ENCODE data around the gene SLAMF7. TPM values are rescaled to one million over a fixed set of nuclear protein-coding genes. Genes with fewer than 3 reads are reported as not detected.

Gene SLAMF7
- total and polyA plus RNA-seq, 2 of the 13 experiments (the other 11 are each of a cell fraction or from before 2014, with no cell fraction given): not detected

GRCh38 chr1:160723332-160723731, 15.7 kb upstream of the SLAMF7 start:
- Histone ChIP-seq H3K79me2 (ENCODE audit: insufficient read depth, low read length) (no peaks in the 10 kb centered on the region), H4K20me1 (ENCODE audit: insufficient read depth, low read length) (no peaks in the 10 kb centered on the region), H3K27ac (ENCODE audit: extremely low read length, insufficient read depth, low read length) (no peak overlapping the region), H3K36me3 (replicated peaks in 1 of 2; ENCODE audit: control insufficient read depth in 1 of 2, insufficient read depth in 2 of 2, low read length in 2 of 2) (no peaks in the 10 kb centered on the region), H3K4me2 (ENCODE audit: low read depth, low read length) (no peak overlapping the region), H2AFZ (ENCODE audit: low read length) (no peak overlapping the region), H3K4me3 (replicated peaks in 1 of 3; ENCODE audit: insufficient read depth in 1 of 3, low read depth in 2 of 3, low read length in 3 of 3) (no peak overlapping the region), H3K9me3 (ENCODE audit: low read length) (no peaks in the 10 kb centered on the region), H3K4me1 (ENCODE audit: insufficient read depth, low read length) (peaks cover 12% of the 10 kb centered on the region), H3K27me3 (ENCODE audit: control insufficient read depth in 1 of 2, insufficient read depth in 2 of 2, low read length in 2 of 2) (peaks cover 0 to under 1% of the 10 kb centered on the region in 2 experiments; a peak in 3 of 5 replicates), H3K9ac (ENCODE audit: insufficient read depth, low read depth, low read length) (no peak overlapping the region)
- no peak for FAIRE-seq
- in situ Hi-C loops (cut with HindIII; ENCODE audit: extremely low pct_ligation_motif_present, low pct_unique_long_range_greater_than_20kb): loop anchor here (10.0 kb wide), 1 partner anchor 231 kb away; the partner anchor contains the start of gene ITLN2
- intact Hi-C loops (cut with micrococcal nuclease; ENCODE audit: unreplicated experiment): no loop called here
- ChIA-PET CTCF (ENCODE audit: low intra/inter-chr PET ratio, low total read pairs) (no interaction called here), POLR2A (no interaction called here)
- BruUV-seq (replicated peaks): no TSS peak
- 7% methylated on average over 2 of the region's 2 CpGs for WGBS (ENCODE audit: low lambda C conversion rate)
- no peak for TF ChIP-seq HDAC1 (CRISPR knock-in tag; IDR thresholded peaks at IDR 0.05)
- no peak for TF ChIP-seq SKI (IDR thresholded peaks at IDR 0.05; ENCODE audit: partially characterized antibody)
- no peak for TF ChIP-seq PAF1 (CRISPR knock-in tag; IDR thresholded peaks at IDR 0.05)
- TF ChIP-seq PHF20 (CRISPR knock-in tag; IDR thresholded peaks at IDR 0.05): no peak
- TF ChIP-seq ZNF646 (CRISPR knock-in tag; IDR thresholded peaks at IDR 0.05): no peak
- TF ChIP-seq RXRB (CRISPR knock-in tag; IDR thresholded peaks at IDR 0.05; ENCODE audit: borderline replicate concordance): no peak
- TF ChIP-seq GMEB1 (CRISPR knock-in tag; IDR thresholded peaks at IDR 0.05; ENCODE audit: borderline replicate concordance): no peak
- TF ChIP-seq ZBTB3 (CRISPR knock-in tag; IDR thresholded peaks at IDR 0.05; ENCODE audit: borderline replicate concordance, low read depth): no peak
- TF ChIP-seq MAFK (conservative IDR thresholded peaks at IDR 0.05 in 1 of 2, IDR thresholded peaks at IDR 0.05 in 1 of 2; ENCODE audit: low read length in 2 of 2): peak; percentile 72 to 85
- TF ChIP-seq MAFF (IDR thresholded peaks at IDR 0.05; ENCODE audit: low read depth, low read length): peak; percentile 74
- no peak for TF ChIP-seq GTF3A (CRISPR knock-in tag; conservative IDR thresholded peaks at IDR 0.05)
- DNase-seq (ENCODE audit: low spot score): no peak
- no peak for ATAC-seq
